ENCODE measurements around the gene MXD1. TPM values are rescaled to one million over a fixed set of nuclear protein-coding genes. Genes with fewer than 3 reads are reported as not detected.
"Not testable (repeated sequence)": the region's sequence is repeated elsewhere in the genome, so short reads cannot be mapped to it uniquely, and the experiment has no call there.

The MXD1 gene
- 5.2 and 5.3 TPM in 2 replicates for total RNA-seq (2014; rRNA removed; shearing (Covaris generic))

- Histone ChIP-seq H3K9me3 (replicated peaks) (no peaks in the 10 kb centered on the region), H3K4me3 (peak within 1 kb of the TSS; percentile 75), H3K36me3 (0 out of 2 replicates have a peak, but pooled peaks cover 8% of the 10 kb centered on the region), H3K27ac (peak within 1 kb of the TSS; percentile 70), H3K27me3 (no peaks in the 10 kb centered on the region), H3K4me1 (0 out of 2 replicates have a peak, but pooled peaks cover 3% of the 10 kb centered on the region)
- peak in 1 of 2 experiments; percentile 28 for DNase-seq
Observed at GRCh38 chr2:69914950-69915945, at the start of gene MXD1. Gene MXD1, plus strand, starts transcription at chr2:69915109. Its CDS starts 222 bp downstream, at chr2:69915331.

- DNase-seq = no peak
- H3K9me3 ChIP-seq (replicated peaks) = no peaks in the 10 kb centered on the region
- H3K36me3 ChIP-seq = no peaks in the 10 kb centered on the region
- H3K27me3 ChIP-seq = no peaks in the 10 kb centered on the region
- peaks cover 3% of the 10 kb centered on the region; the same call in 1 of the 2 replicates for H3K4me1 ChIP-seq
- no peak overlapping the region for H3K4me3 ChIP-seq
- H3K27ac ChIP-seq = no peak overlapping the region
Observed at GRCh38 chr2:69888451-69888850, 26.5 kb upstream of the MXD1 start.

- H3K27me3 ChIP-seq = no peaks in the 10 kb centered on the region
- no peak for DNase-seq
Observed at GRCh38 chr2:69889302-69889701, 25.6 kb upstream of the MXD1 start.

DNA sequence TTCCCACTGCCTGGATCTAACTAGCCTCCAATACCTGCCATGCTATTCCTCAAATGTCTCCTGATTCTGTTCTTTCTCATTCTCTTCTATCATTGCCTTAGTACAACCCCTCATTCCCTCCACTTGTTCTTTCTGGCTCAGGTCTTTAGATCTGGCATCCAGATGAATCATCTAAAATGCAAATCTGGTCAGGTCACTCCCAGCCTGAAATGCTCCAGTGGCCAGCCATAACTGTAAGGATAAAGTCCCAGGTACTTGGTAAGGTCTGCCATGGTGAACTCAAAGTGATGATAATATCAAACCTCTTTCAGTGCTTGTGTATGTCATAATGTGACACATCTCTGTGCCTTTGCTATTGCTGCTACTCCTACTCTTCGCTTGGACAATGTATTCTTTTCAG is 24.0 kb upstream of the MXD1 start:
- Histone ChIP-seq H3K27ac (no peak overlapping the region), H3K36me3 (peaks cover 4% of the 10 kb centered on the region; the same call in 1 of the 2 replicates), H3K27me3 (no peaks in the 10 kb centered on the region), H3K4me3 (no peak overlapping the region), H3K9me3 (replicated peaks) (no peaks in the 10 kb centered on the region), H3K4me1 (peaks cover 7% of the 10 kb centered on the region; the same call in 1 of the 2 replicates)
- DNase-seq = no peak

More at GRCh38 chr2:69889302-69889701, 25.6 kb upstream of the MXD1 start:
- Histone ChIP-seq H3K4me1 (peaks cover 4% of the 10 kb centered on the region; the same call in 1 of the 2 replicates), H3K9me3 (replicated peaks) (no peaks in the 10 kb centered on the region), H3K4me3 (no peak overlapping the region), H3K27ac (no peak overlapping the region), H3K36me3 (no peaks in the 10 kb centered on the region)

GRCh38 chr2:69892838-69893424 is 22.0 kb upstream of the MXD1 start:
- peaks cover 20% of the 10 kb centered on the region for H3K36me3 ChIP-seq
- peak overlapping the region; percentile 70 for H3K27ac ChIP-seq
- H3K27me3 ChIP-seq; H3K4me1 ChIP-seq; H3K9me3 ChIP-seq (replicated peaks): not testable (repeated sequence)
- peak; percentile 33 to 38 for DNase-seq
- peak overlapping the region; percentile 76 for H3K4me3 ChIP-seq

DNA sequence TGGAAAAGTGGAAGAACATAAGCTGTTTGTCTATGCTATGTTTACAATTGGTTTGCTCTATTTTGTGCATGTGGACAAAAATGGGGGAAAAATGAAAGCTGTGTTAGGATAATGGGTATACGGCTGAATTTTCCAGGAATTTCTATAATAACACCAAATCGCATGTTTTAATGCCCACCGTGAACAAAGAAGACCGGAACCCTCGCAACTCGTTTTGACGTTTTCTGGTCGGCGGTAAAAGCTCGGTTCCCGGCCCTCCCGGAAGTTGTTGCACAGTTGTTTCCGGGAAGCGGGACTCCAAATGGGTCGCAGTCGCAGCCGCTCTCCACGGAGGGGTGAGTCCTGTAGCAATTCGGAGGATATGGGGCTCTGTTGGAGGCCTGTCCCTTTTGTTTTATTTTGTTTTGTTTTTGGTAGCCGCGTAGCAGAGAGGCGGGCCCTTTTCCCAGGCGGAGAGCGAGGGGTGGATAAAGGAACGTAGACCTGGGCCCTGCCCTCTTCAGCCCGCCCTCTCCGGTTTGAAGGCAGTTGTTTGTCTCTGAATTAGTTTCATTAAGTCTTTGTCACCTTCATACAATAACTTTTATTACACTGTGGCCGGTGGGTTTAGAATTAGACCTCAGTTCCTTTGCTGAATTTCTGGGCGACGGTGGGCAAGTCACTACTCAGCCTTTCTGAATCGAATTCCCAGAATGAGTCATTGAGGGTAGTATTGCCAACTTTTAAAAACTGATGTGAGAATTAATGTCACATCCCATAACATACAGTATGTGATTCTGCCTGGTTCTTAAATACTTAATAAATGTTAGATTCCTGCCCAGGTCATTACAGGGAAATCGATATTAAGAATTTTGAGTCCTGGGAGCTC is 21.0 kb upstream of the MXD1 start, which contains the start of gene SNRNP27:
Gene SNRNP27 (plus strand): TSS at position 273 of the 868 bp plus-strand sequence. CDS start 29 bp downstream, at position 302.
- Histone ChIP-seq H3K4me3 (peak within 1 kb of the TSS; percentile 76), H3K36me3 (peaks cover 27% of the 10 kb centered on the region), H3K4me1 (peaks cover 7% of the 10 kb centered on the region; the same call in 1 of the 2 replicates), H3K27ac (peak within 1 kb of the TSS; percentile 70), H3K9me3 (replicated peaks) (no peaks in the 10 kb centered on the region), H3K27me3 (no peaks in the 10 kb centered on the region)
- peak; percentile 88 to 93 for DNase-seq

- Histone ChIP-seq H3K4me3 (peak overlapping the region; percentile 76), H3K36me3 (peaks cover 34% of the 10 kb centered on the region)
- not testable (repeated sequence) for H3K9me3 ChIP-seq (replicated peaks); H3K4me1 ChIP-seq; H3K27ac ChIP-seq; DNase-seq; H3K27me3 ChIP-seq
Observed at GRCh38 chr2:69894737-69895136, 20.2 kb upstream of the MXD1 start.

DNA sequence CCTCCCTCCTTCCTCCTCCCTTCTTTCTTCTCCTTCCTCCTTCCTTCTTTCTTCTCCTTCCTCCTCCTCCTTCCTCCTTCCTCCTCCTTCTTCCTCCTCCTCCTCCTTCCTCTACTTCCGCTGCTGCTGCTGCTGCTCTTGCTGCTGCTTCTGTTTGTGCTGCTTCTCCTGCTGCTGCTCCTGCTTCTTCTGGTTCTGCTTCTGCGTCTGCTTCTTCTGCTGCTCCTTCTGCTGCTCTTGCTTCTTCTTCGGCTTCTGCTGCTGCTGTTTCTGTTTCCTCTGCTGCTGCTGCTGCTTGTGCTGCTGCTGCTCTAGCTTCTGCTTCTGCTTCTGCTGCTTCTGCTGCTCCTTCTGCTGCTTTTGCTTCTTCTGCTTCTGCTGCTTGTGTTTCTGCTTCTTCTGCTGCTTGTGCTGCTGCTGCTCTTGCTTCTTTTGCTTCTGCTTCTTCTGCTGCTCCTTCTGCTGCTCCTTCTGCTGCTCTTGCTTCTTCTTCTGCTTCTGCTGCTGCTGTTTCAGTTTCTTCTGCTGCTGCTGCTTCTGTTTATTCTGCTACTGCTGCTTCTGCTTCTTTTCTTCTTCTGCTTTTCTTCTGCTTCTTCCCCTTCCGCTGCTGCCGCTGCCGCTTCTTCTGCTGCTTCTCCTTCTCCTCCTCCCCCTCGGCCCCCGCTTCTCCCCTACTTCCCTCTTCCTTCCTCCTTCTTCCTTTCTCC is 12.5 kb upstream of the MXD1 start:
- Histone ChIP-seq H3K27ac (no peak overlapping the region), H3K27me3 (no peaks in the 10 kb centered on the region), H3K36me3 (peaks cover 71% of the 10 kb centered on the region), H3K4me3 (no peak overlapping the region), H3K4me1 (no peaks in the 10 kb centered on the region), H3K9me3 (replicated peaks) (no peaks in the 10 kb centered on the region)
- no peak for DNase-seq

DNA sequence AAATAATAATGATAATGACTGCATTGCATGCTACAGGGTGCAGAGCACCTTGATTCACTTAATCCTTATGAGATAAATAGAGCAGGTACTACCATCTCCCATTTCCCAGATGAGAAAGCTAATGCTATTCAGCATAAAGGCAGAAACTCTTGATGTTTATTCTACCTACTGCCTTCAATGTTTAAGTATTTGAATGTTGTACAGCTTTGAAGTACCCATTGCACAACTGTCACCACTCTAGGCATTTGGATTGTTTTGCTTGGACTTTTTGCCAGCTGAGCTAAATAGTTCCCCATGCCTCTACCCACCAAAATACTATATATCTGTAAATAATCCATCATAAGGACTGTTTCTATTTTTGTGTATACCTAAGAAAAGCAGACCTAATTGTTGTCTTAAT is 7.7 kb upstream of the MXD1 start:
- H3K9me3 ChIP-seq (replicated peaks) = no peaks in the 10 kb centered on the region
- peaks cover 52% of the 10 kb centered on the region for H3K36me3 ChIP-seq
- no peaks in the 10 kb centered on the region for H3K4me1 ChIP-seq
- DNase-seq = no peak
- no peak overlapping the region for H3K4me3 ChIP-seq
- H3K27ac ChIP-seq = no peak overlapping the region
- no peaks in the 10 kb centered on the region for H3K27me3 ChIP-seq

DNA sequence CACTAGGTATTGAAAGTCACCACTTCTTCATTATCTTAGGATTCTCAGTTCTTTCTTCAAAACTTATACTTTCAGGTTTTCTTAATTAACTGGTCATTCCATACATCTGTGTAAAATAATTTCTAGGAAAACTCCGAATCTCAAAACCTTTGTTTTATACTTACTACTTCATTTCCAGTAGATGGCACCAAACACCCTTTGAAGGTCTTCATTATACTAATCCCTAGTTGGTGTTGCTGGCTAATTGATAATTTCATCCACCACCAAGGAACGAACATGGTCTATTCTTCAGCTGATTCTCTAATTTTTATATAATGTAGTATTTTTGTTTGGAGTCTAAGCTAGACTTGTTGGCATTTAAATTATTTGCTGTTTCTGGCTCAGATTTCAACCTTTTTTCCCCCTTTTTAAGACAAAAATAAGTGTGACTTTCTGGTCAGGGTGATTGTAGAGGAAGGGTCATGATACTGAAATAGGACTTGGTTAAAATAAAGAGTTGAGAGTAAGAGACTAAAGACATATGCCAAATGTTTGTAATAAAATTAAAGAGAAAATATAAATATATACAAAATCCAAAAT is 2.8 kb upstream of the MXD1 start:
- H3K4me1 ChIP-seq = 0 out of 2 replicates have a peak, but pooled peaks cover 3% of the 10 kb centered on the region
- H3K27ac ChIP-seq = no peak overlapping the region
- H3K9me3 ChIP-seq (replicated peaks) = no peaks in the 10 kb centered on the region
- H3K27me3 ChIP-seq = no peaks in the 10 kb centered on the region
- H3K4me3 ChIP-seq = no peak overlapping the region
- H3K36me3 ChIP-seq = peaks cover 26% of the 10 kb centered on the region
- DNase-seq = peak in 1 of 2 experiments; percentile 70

- H3K27me3 ChIP-seq = no peaks in the 10 kb centered on the region
Observed at GRCh38 chr2:69914164-69914949, 552 bp upstream of the MXD1 start.

GRCh38 chr2:69916106-69916505 is 1.2 kb downstream of the MXD1 start:
- no peak for DNase-seq
- Histone ChIP-seq H3K4me1 (0 out of 2 replicates have a peak, but pooled peaks cover 3% of the 10 kb centered on the region), H3K9me3 (replicated peaks) (no peaks in the 10 kb centered on the region), H3K4me3 (peak overlapping the region; percentile 75; the same call in 1 of the 2 replicates), H3K27ac (no peak overlapping the region), H3K36me3 (0 out of 2 replicates have a peak, but pooled peaks cover 8% of the 10 kb centered on the region), H3K27me3 (no peaks in the 10 kb centered on the region)

More at GRCh38 chr2:69914164-69914949, 552 bp upstream of the MXD1 start:
- H3K4me1 ChIP-seq = 0 out of 2 replicates have a peak, but pooled peaks cover 3% of the 10 kb centered on the region
- H3K36me3 ChIP-seq = 0 out of 2 replicates have a peak, but pooled peaks cover 10% of the 10 kb centered on the region
- H3K27ac ChIP-seq = peak overlapping the region; percentile 70
- H3K4me3 ChIP-seq = peak overlapping the region; percentile 63
- peak; percentile 100 for DNase-seq
- no peaks in the 10 kb centered on the region for H3K9me3 ChIP-seq (replicated peaks)
